Lung (tissue), 12 donors: ENCODE measurements around the gene PRKCA. TPM values are rescaled to one million over a fixed set of nuclear protein-coding genes. Genes with fewer than 3 reads are reported as not detected.

ENCODE experiments used
- ATAC-seq: fragments of 200-7000 bp; cut with Tn5 transposase; one replicate; pipeline ENCODE4 v1.9.1; 2020; ENCODE audit warnings: moderate number of reproducible peaks; ENCODE audit not compliant: insufficient read depth, low FRiP score
- DNase-seq, 3 donors: peaks; one replicate each; pipeline ENCODE4 v3.0.0-alpha.2; 2013 to 2017
- H3K27ac ChIP-seq, 2 donors: one replicate each; pipeline ENCODE4 v1.5.1; 2013; ENCODE audit warnings: mild to moderate bottlenecking in 2 of 2, moderate library complexity in 2 of 2, control low read depth in 1 of 2, inconsistent platforms in 1 of 2, low read depth in 1 of 2, low read length in 1 of 2
- H3K27me3 ChIP-seq, 3 donors: one replicate each; pipeline ENCODE4 v1.5.1; 2013; ENCODE audit warnings: low read length in 2 of 3; ENCODE audit not compliant: control insufficient read depth in 3 of 3, insufficient read depth in 3 of 3
- H3K36me3 ChIP-seq, 4 donors: one replicate each; pipeline ENCODE4 v1.5.1; 2013; ENCODE audit warnings: low read length in 4 of 4, mild to moderate bottlenecking in 1 of 4, moderate library complexity in 1 of 4; ENCODE audit not compliant: control insufficient read depth in 4 of 4, insufficient read depth in 4 of 4
- H3K4me1 ChIP-seq, 5 donors: one replicate each; pipeline ENCODE4 v1.5.1; 2013; ENCODE audit warnings: low read length in 5 of 5, mild to moderate bottlenecking in 2 of 5, moderate library complexity in 1 of 5; ENCODE audit not compliant: control insufficient read depth in 5 of 5, insufficient read depth in 5 of 5
- H3K4me3 ChIP-seq: one replicate; pipeline ENCODE4 v1.5.1; 2013; ENCODE audit warnings: mild to moderate bottlenecking, control low read depth, moderate library complexity
- H3K9ac ChIP-seq, 2 donors: one replicate each; pipeline ENCODE4 v1.5.1; 2013; ENCODE audit warnings: low read length in 2 of 2, control low read depth in 1 of 2; ENCODE audit not compliant: insufficient read depth in 1 of 2
- H3K9me3 ChIP-seq, 4 donors: one replicate each; pipeline ENCODE4 v1.5.1; 2013; ENCODE audit warnings: low read length in 3 of 4, mild to moderate bottlenecking in 1 of 4, moderate library complexity in 1 of 4; ENCODE audit not compliant: control insufficient read depth in 4 of 4, insufficient read depth in 3 of 4
- CTCF ChIP-seq: IDR thresholded peaks from 2 replicates; pipeline ENCODE4 v1.5.1; 2012; ENCODE audit warnings: mild to moderate bottlenecking; ENCODE audit errors: control extremely low read depth, extremely low read depth
- WGBS, 2 donors: extraction: QIAGEN DNeasy Blood & Tissue Kit; methylation state at CpG; one replicate each; pipeline ENCODE4 v1.1.7; 2013; 5-methylcytosine and 5-hydroxymethylcytosine counted together
- polyA plus RNA-seq, 2 donors: library from polyadenylated mRNA; stranded (reverse); fragments of 200-250 nt; gene quantifications; one replicate each; pipeline ENCODE4 v1.2.1, GENCODE V29; 2013
- total RNA-seq, 2 donors: library from RNA; depleted of rRNA in 1 of 2; stranded (reverse); fragments of >200 nt in 1 of 2; gene quantifications; one replicate each; pipeline ENCODE4 v1.2.1, GENCODE V29; 2014 to 2021
- donor health status: control.
- donor health status: control.
- donor health status: Bipolar disorder and iron deficiency.
- donor health status: healthy.
- donor health status: DM: yes; HTN: yes; CAD: no.

Gene PRKCA
- total and polyA plus RNA-seq, 4 donors: 3.4 to 34.8 (median 13.8) TPM

GRCh38 chr17:66426397-66427033 lies 124.1 kb downstream of the PRKCA start:
- WGBS, 2 donors: 43 to 59% methylated on average over 6 of the region's 6 CpGs
- no peak overlapping the region for H3K4me3 ChIP-seq
- TF ChIP-seq CTCF: no peak
- H3K27ac ChIP-seq: no peak overlapping the region
- ATAC-seq (no peak), DNase-seq (no peak)
- H3K4me1 ChIP-seq: peaks cover 0 to 20% (median 3%) of the 10 kb centered on the region in 5 donors
- H3K9me3 ChIP-seq: peaks cover 0 to 2% (median 0%) of the 10 kb centered on the region in 4 donors
- H3K27me3 ChIP-seq: peaks cover 0 to 2% (median 0%) of the 10 kb centered on the region in 3 donors
- H3K36me3 ChIP-seq: no peaks in the 10 kb centered on the region
- no peak overlapping the region for H3K9ac ChIP-seq

- ATAC-seq (no peak), DNase-seq (no peak)
- no peak overlapping the region for H3K9ac ChIP-seq
- peaks cover 0 to 2% (median 0%) of the 10 kb centered on the region in 3 donors for H3K27me3 ChIP-seq
- no peak overlapping the region for H3K4me3 ChIP-seq
- H3K9me3 ChIP-seq: peaks cover 0 to 2% (median 0%) of the 10 kb centered on the region in 4 donors
- H3K4me1 ChIP-seq: peaks cover 0 to 26% (median 3%) of the 10 kb centered on the region in 5 donors
- TF ChIP-seq CTCF: no peak
- H3K36me3 ChIP-seq: no peaks in the 10 kb centered on the region
- 96% methylated on average over 3 of the region's 3 CpGs for WGBS, 2 donors
- no peak overlapping the region for H3K27ac ChIP-seq
Measured at GRCh38 chr17:66427134-66427533, 124.7 kb downstream of the PRKCA start.

GRCh38 chr17:66429680-66430079 lies 127.3 kb downstream of the PRKCA start:
- DNase-seq: no peak
- TF ChIP-seq CTCF: no peak
- WGBS, 2 donors: 73 to 79% methylated on average over 1 of the region's 1 CpG
- Histone ChIP-seq H3K36me3 (no peaks in the 10 kb centered on the region), H3K27me3 (peaks cover 0 to 2% (median 0%) of the 10 kb centered on the region in 3 donors), H3K27ac (no peak overlapping the region), H3K9me3 (peaks cover 0 to 2% (median 0%) of the 10 kb centered on the region in 4 donors), H3K9ac (no peak overlapping the region), H3K4me1 (peaks cover 0 to 27% (median 3%) of the 10 kb centered on the region in 5 donors), H3K4me3 (no peak overlapping the region)
- no peak for ATAC-seq
